Psoas muscle (tissue), 8 donors: ENCODE results near the gene EGFL8. TPM values are rescaled to one million over a fixed set of nuclear protein-coding genes. Genes with fewer than 3 reads are reported as not detected.

Experiments used
- ATAC-seq, 4 donors: fragments of 200-7000 bp; cut with Tn5 transposase; one replicate each; pipeline ENCODE4 v1.9.1; 2020; ENCODE audit warnings: moderate library complexity in 3 of 4, mild to moderate bottlenecking in 2 of 4
- DNase-seq, 2 donors: peaks; one replicate each; pipeline ENCODE4 v3.0.0-alpha.2; 2020
- H3K27ac ChIP-seq: fragments of 200-600 bp; one replicate; pipeline ENCODE4 v1.8.0; 2022
- H3K27me3 ChIP-seq, 3 donors: fragments of 200-600 bp in 1 of 3; one replicate each; pipeline versions ENCODE4 v1.6.1 to v1.8.0; 2013 to 2022; ENCODE audit warnings: low read length in 2 of 3, mild to moderate bottlenecking in 2 of 3, moderate library complexity in 1 of 3; ENCODE audit not compliant: insufficient read depth in 3 of 3
- H3K36me3 ChIP-seq, 2 donors: fragments of 200-600 bp in 1 of 2; one replicate each; pipeline versions ENCODE4 v1.6.1 to v1.8.0; 2013 to 2022; ENCODE audit warnings: low read depth in 1 of 2, mild to moderate bottlenecking in 1 of 2, moderate library complexity in 1 of 2; ENCODE audit not compliant: insufficient read depth in 1 of 2
- H3K4me1 ChIP-seq: fragments of 200-600 bp; one replicate; pipeline ENCODE4 v1.8.0; 2022
- H3K4me3 ChIP-seq: fragments of 200-600 bp; one replicate; pipeline ENCODE4 v1.8.0; 2022; ENCODE audit warnings: mild to moderate bottlenecking
- H3K9me3 ChIP-seq: fragments of 200-600 bp; one replicate; pipeline ENCODE4 v1.8.0; 2022
- WGBS, 3 donors: extraction: QIAGEN DNeasy Blood & Tissue Kit; methylation state at CpG; one replicate each; pipeline versions ENCODE4 v1.1.6 to v1.1.7; 2013; 5-methylcytosine and 5-hydroxymethylcytosine counted together
- intact Hi-C, 2 donors: fragments of 100-400 bp; cut with DNase I; formaldehyde crosslinking; loops; one replicate each; pipeline versions ENCODE4 v1.11.0 to v1.14.2; 2022
- polyA plus RNA-seq, 3 donors: library from polyadenylated mRNA; stranded (reverse); fragments of 200-250 nt; gene quantifications; one replicate each; pipeline ENCODE4 v1.2.3, GENCODE V29; 2013
- total RNA-seq, 4 donors: library from RNA; stranded (reverse); fragmentation: NEBNext Ultra II Directional in 2 of 4; extraction: Animal tissue kit (Norgen Biotek cat#: 25700) in 2 of 4; gene quantifications; one replicate each; pipeline versions ENCODE4 v1.2.1 to v1.2.4, GENCODE V29; 2021 to 2023
- TF ChIP-seq, protein P1 (sequence below): fragments of 200-600 bp; IDR thresholded peaks from one replicate; pipeline ENCODE4 v1.8.0; 2022; ENCODE audit warnings: antibody characterized with exemption
- donor health status: healthy with polysubstance abuse.
- donor health status: DM: no; HTN: no; CAD: no; lungs with moderate emphysema.
- donor health status: Bipolar disorder and iron deficiency.
- donor health status: healthy.
- donor health status: DM: yes; HTN: yes; CAD: no.
- donor health status: DM: no; HTN: no; CAD: no.
- donor health status: DM: no; HTN: no; CAD: no.
- donor health status: DM: yes; HTN: yes; CAD: no.

The EGFL8 gene
- total and polyA plus RNA-seq, 7 donors = 2.0 to 7.0 (median 3.6) TPM

DNA sequence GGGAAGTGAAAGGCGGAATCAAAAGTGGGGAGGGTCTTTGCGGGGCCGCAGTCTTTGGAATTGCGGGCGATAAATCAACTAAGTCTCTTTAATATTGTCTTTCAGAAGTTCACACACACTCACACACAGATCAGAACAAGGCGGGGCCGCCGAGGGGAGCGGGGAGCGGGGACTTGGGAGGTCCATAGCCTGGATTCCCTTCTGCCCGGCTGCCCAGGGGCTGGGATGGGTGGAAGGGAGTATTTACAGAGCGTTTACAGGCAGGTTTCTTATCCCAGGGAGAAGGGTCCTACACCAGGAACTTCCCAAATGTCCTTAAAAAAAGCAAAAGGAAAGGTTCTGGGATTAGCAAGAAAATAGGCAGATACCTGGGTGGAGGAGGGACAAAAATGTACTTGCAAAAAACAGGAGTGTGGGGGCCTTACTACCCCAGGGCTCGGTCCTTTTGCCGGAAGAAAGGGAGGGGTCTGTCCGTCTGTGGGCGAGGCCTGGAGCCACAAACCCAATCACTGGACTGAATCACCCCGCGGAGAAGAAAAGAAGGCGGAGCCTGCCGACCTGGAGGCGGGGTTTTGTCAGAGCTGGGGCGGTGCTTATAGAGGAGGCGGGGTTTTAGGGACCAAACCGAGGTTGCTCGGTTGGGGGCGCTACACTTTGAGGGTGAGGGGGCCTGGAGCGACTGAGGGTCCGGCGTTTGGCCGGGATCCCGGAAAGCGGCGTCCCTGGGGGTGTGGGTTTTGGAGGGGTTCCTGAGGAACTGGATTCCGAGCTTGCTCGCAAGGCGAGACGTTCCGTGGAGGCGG is 15.9 kb upstream of the EGFL8 start:
- no peaks in the 10 kb centered on the region for H3K9me3 ChIP-seq
- H3K4me3 ChIP-seq = peak overlapping the region; percentile 38
- no peaks in the 10 kb centered on the region for H3K36me3 ChIP-seq
- intact Hi-C loops = no loop called here
- TF ChIP-seq, protein P1, sequence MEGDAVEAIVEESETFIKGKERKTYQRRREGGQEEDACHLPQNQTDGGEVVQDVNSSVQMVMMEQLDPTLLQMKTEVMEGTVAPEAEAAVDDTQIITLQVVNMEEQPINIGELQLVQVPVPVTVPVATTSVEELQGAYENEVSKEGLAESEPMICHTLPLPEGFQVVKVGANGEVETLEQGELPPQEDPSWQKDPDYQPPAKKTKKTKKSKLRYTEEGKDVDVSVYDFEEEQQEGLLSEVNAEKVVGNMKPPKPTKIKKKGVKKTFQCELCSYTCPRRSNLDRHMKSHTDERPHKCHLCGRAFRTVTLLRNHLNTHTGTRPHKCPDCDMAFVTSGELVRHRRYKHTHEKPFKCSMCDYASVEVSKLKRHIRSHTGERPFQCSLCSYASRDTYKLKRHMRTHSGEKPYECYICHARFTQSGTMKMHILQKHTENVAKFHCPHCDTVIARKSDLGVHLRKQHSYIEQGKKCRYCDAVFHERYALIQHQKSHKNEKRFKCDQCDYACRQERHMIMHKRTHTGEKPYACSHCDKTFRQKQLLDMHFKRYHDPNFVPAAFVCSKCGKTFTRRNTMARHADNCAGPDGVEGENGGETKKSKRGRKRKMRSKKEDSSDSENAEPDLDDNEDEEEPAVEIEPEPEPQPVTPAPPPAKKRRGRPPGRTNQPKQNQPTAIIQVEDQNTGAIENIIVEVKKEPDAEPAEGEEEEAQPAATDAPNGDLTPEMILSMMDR = no peak
- ATAC-seq (peak in 3 of 4 donors; percentile 31 to 60 (median 57)), DNase-seq (peak; percentile 61 to 79)
- no peak overlapping the region for H3K27ac ChIP-seq
- peaks cover 4% of the 10 kb centered on the region for H3K4me1 ChIP-seq
- H3K27me3 ChIP-seq = peaks cover 0 to 38% (median 17%) of the 10 kb centered on the region in 3 donors
- 17 to 29% (median 23%) methylated on average over 36 to 39 of the region's 39 CpGs for WGBS, 3 donors

DNA sequence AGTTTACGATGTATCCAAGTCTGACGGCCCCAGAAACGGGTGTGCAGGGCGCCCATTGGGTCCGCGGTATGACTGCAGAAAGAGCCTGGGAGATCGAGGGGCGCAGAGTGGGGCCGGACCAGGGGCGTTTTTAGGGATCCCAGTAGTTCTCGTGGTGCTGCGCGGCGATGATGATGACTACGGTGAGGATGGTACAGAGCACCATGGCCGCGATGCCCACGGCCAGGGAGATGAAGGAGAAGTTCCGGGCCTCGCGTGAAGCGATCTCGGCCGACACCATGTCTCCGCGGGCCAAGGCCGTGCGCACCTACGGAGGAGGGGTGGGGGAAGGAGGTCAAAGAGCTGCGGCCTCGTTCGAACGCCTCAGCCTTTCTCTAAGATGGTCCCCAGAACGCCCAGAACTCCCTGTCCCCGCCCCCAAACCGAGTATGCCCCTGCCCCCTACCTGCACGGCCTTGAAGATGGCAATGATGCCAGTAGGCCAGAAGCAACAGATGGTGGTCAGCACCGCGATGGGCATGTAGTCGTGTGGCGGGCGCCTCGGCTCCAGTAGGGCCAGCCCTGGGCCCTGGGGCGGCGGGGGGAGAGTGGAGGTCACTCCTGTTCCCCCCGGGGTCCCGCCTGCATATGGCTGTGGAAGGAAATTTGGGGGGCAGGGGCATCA is 15.2 kb upstream of the EGFL8 start:
- H3K9me3 ChIP-seq = no peaks in the 10 kb centered on the region
- H3K27me3 ChIP-seq = peaks cover 0 to 38% (median 17%) of the 10 kb centered on the region in 3 donors
- WGBS, 3 donors = 43 to 47% (median 46%) methylated on average over 47 of the region's 47 CpGs
- TF ChIP-seq, protein P1 = no peak
- H3K36me3 ChIP-seq = no peaks in the 10 kb centered on the region
- H3K4me1 ChIP-seq = peaks cover 4% of the 10 kb centered on the region
- H3K27ac ChIP-seq = no peak overlapping the region
- ATAC-seq = no peak
- intact Hi-C loops = no loop called here
- peak overlapping the region; percentile 38 for H3K4me3 ChIP-seq
- no peak for DNase-seq

DNA sequence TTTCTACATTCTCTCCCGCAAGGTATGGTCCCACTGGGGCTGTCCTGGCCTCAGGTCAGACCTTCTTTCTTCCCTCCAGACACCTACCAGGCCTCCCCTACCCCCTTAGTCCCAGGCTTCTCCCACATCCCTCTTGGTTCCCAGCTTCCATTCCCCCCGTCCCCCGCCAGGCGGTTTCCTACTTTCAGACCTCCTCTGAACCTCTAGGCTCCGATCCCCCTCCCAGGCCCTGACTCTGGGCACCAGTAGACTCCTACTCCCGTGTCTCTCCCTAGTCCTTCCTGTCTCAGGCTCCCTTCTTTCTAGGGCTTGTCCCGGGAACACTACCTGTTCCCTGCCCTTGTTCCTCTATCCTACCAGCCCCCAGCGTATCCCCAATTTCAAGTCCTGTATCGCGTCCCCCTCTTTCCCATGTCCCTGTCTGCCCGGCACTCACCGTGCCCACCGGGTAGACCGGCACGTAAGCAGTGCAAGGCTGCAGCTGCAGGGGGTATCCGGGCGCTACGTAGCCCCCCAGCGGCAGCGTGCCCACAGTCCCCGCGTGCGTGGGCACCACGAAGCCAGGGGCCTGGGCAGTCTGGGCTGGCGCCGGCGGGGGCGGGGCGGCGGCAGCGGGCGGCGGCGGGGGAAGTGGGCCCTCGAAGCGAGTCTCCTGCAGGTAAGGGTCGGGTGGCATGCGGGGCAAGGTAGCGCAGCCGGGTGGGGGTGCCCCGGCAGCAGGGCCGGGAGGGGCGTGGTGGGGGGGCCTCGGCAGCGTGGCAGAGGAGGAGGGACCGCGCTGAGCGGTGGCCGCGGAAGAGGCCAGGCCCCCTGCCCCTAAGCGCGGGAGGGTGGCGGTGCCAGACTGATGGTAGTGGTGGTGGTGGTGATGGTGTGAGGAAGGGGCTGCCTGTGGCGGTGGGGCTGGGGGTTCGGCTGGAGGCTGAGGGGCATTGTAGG is 14.2 kb upstream of the EGFL8 start:
- Histone ChIP-seq H3K27me3 (peaks cover 0 to 38% (median 17%) of the 10 kb centered on the region in 3 donors), H3K4me3 (no peak overlapping the region), H3K27ac (no peak overlapping the region), H3K9me3 (no peaks in the 10 kb centered on the region), H3K36me3 (no peaks in the 10 kb centered on the region), H3K4me1 (peaks cover 8% of the 10 kb centered on the region)
- TF ChIP-seq, protein P1 = no peak
- WGBS, 3 donors = 50 to 55% (median 55%) methylated on average over 39 to 55 of the region's 55 CpGs
- no peak for ATAC-seq
- no peak for DNase-seq
- intact Hi-C loops = loop anchor here in 1 of 2 donors (5.0 kb wide), 1 partner anchor 33 kb away; no protein-coding TSS in a partner anchor

DNA sequence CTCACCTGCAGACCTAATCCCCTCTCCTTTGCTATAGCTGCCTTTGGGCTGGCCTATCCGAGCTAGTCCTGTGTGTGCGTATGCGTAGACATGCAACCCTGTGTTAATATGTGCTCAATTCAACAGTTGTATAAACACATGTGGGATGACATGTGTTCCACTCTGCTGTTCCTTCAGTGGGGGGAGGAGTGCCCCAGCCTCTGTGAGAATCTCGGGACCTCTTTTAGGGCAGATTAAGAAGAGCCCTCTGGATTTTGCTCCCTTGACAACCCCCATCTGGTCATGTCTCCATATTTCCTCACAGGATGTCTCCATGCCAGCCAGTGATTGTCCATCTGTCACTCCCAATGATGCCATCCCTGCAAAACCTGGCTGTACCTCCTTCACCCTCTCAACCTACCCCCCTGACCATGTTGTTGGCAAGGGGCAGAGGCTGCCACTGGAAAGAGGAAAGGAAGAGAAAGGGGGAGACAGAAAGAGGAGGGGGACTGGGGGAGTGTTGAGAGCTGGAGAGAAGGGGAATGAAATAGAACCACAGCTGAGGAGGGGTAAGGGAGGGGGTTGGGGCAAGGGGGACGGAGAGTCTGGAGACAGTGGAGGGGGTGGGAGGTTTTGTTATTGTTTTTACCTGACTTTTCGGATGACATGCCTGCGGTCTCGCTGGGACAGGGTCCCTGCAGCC is 13.1 kb upstream of the EGFL8 start:
- no peaks in the 10 kb centered on the region for H3K9me3 ChIP-seq
- TF ChIP-seq, protein P1 = no peak
- no peak for DNase-seq
- H3K4me1 ChIP-seq = peaks cover 9% of the 10 kb centered on the region
- intact Hi-C loops = loop anchor here in 1 of 2 donors (5.0 kb wide), 1 partner anchor 34 kb away; no protein-coding TSS in a partner anchor
- H3K27ac ChIP-seq = no peak overlapping the region
- peaks cover 2 to 8% of the 10 kb centered on the region in 2 donors for H3K36me3 ChIP-seq
- ATAC-seq = no peak
- WGBS, 3 donors = 37 to 53% (median 38%) methylated on average over 8 of the region's 8 CpGs
- peak overlapping the region; percentile 43 for H3K4me3 ChIP-seq
- H3K27me3 ChIP-seq = peaks cover 0 to 35% (median 17%) of the 10 kb centered on the region in 3 donors
